ENCODE data around the gene TTPAL.
A peak's percentile ranks its signal among the peaks of the same experiment; 100 is the strongest.

TTPAL gene

GRCh38 chr20:44488551-44488950 is 12.9 kb downstream of the TTPAL start:
- TF ChIP-seq, protein P1, sequence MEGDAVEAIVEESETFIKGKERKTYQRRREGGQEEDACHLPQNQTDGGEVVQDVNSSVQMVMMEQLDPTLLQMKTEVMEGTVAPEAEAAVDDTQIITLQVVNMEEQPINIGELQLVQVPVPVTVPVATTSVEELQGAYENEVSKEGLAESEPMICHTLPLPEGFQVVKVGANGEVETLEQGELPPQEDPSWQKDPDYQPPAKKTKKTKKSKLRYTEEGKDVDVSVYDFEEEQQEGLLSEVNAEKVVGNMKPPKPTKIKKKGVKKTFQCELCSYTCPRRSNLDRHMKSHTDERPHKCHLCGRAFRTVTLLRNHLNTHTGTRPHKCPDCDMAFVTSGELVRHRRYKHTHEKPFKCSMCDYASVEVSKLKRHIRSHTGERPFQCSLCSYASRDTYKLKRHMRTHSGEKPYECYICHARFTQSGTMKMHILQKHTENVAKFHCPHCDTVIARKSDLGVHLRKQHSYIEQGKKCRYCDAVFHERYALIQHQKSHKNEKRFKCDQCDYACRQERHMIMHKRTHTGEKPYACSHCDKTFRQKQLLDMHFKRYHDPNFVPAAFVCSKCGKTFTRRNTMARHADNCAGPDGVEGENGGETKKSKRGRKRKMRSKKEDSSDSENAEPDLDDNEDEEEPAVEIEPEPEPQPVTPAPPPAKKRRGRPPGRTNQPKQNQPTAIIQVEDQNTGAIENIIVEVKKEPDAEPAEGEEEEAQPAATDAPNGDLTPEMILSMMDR (IDR thresholded peaks at IDR 0.05; ENCODE audit: low read length, missing control alignments): no peak
- no peak for DNase-seq (ENCODE audit: low read depth)
- H3K4me3 ChIP-seq (replicated peaks; ENCODE audit: low read depth, low read length): no peak overlapping the region

DNA sequence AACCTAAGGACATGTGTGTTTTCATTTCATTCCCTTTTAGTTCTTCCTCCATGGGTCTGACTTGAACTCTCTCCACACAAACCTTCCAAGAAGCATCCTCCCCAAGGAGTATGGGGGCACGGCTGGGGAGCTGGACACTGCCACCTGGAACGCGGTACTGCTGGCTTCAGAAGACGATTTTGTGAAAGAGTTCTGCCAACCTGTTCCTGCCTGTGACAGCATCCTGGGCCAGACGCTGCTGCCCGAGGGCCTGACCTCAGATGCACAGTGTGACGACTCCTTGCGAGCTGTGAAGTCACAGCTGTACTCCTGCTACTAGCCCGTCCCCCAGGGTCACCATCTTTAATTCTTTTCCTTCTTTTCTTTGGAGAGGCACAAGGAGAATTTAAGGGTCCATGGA is 13.5 kb downstream of the TTPAL start:
- no peak overlapping the region for H3K4me3 ChIP-seq (replicated peaks; ENCODE audit: low read depth, low read length)
- TF ChIP-seq, protein P1 (IDR thresholded peaks at IDR 0.05; ENCODE audit: low read length, missing control alignments): no peak
- no peak for DNase-seq (ENCODE audit: low read depth)

DNA sequence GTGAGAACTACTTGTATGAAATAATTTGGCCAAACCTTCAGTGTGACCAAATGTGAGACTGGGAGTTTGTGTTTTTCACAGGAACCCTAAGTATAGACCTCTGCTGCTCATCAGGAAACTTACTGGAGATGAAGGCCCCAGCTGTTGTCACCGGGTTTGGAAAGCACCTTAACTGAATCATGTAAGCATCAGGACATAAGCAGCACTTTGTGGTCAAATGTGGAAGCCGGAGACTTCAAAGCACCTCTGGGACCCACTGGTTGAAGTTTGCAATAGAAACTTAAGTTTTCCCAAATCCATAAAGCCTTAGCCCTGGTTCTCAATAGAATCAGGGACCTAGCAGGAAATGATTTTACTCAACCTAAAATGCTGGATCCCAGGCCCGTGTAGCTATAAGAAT is 14.3 kb downstream of the TTPAL start:
- no peak overlapping the region for H3K4me3 ChIP-seq (replicated peaks; ENCODE audit: low read depth, low read length)
- TF ChIP-seq, protein P1 (IDR thresholded peaks at IDR 0.05; ENCODE audit: low read length, missing control alignments): no peak
- no peak for DNase-seq (ENCODE audit: low read depth)

- H3K4me3 ChIP-seq (replicated peaks; ENCODE audit: low read depth, low read length): no peak overlapping the region
- TF ChIP-seq, protein P1 (IDR thresholded peaks at IDR 0.05; ENCODE audit: low read length, missing control alignments): no peak
- peak; percentile 64 for DNase-seq (ENCODE audit: low read depth)
Measured at GRCh38 chr20:44491635-44492395, 16.1 kb downstream of the TTPAL start.

- DNase-seq (ENCODE audit: low read depth): peak; percentile 47
- H3K4me3 ChIP-seq (replicated peaks; ENCODE audit: low read depth, low read length): no peak overlapping the region
- TF ChIP-seq, protein P1 (IDR thresholded peaks at IDR 0.05; ENCODE audit: low read length, missing control alignments): no peak
Measured at GRCh38 chr20:44494266-44494665, 18.6 kb downstream of the TTPAL start.

GRCh38 chr20:44494681-44495080 is 19.0 kb downstream of the TTPAL start:
- H3K4me3 ChIP-seq (replicated peaks; ENCODE audit: low read depth, low read length): no peak overlapping the region
- DNase-seq (ENCODE audit: low read depth): peak; percentile 20
- TF ChIP-seq, protein P1 (IDR thresholded peaks at IDR 0.05; ENCODE audit: low read length, missing control alignments): no peak

GRCh38 chr20:44495257-44495656 is 19.6 kb downstream of the TTPAL start:
- DNase-seq (ENCODE audit: low read depth): peak; percentile 93
- no peak overlapping the region for H3K4me3 ChIP-seq (replicated peaks; ENCODE audit: low read depth, low read length)
- TF ChIP-seq, protein P1 (IDR thresholded peaks at IDR 0.05; ENCODE audit: low read length, missing control alignments): no peak

Measured in fibroblast of pulmonary artery (primary cell).